ENCODE data around the gene KCNQ5.

KCNQ5 gene

DNA sequence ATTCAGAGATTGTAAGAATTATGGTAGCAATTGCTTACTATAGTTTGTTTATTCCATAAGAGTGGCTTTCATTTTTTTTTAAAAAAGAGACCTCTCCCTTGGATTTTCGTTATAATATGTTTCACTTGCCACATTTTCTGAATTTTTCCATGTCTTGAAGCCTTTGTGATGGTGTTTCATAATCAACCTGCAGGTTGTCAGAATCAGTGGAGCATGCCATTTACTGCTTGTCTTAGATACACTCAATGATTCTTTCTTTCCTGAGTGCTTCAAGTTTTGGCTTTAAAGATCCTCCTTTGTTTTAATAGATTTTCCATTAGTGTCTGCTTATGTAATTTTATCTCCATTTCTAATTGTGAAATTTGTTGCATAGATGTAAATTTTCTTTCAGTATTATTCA is 31.2 kb downstream of the KCNQ5 start:
- TF ChIP-seq SCRT2 (tag by site-specific recombination; IDR thresholded peaks at IDR 0.05) = no peak
- TF ChIP-seq, protein P1, sequence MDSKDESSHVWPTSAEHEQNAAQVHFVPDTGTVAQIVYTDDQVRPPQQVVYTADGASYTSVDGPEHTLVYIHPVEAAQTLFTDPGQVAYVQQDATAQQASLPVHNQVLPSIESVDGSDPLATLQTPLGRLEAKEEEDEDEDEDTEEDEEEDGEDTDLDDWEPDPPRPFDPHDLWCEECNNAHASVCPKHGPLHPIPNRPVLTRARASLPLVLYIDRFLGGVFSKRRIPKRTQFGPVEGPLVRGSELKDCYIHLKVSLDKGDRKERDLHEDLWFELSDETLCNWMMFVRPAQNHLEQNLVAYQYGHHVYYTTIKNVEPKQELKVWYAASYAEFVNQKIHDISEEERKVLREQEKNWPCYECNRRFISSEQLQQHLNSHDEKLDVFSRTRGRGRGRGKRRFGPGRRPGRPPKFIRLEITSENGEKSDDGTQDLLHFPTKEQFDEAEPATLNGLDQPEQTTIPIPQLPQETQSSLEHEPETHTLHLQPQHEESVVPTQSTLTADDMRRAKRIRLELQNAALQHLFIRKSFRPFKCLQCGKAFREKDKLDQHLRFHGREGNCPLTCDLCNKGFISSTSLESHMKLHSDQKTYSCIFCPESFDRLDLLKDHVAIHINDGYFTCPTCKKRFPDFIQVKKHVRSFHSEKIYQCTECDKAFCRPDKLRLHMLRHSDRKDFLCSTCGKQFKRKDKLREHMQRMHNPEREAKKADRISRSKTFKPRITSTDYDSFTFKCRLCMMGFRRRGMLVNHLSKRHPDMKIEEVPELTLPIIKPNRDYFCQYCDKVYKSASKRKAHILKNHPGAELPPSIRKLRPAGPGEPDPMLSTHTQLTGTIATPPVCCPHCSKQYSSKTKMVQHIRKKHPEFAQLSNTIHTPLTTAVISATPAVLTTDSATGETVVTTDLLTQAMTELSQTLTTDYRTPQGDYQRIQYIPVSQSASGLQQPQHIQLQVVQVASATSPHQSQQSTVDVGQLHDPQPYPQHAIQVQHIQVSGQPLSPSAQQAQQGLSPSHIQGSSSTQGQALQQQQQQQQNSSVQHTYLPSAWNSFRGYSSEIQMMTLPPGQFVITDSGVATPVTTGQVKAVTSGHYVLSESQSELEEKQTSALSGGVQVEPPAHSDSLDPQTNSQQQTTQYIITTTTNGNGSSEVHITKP (tag by site-specific recombination; IDR thresholded peaks at IDR 0.05) = peak; percentile 40; the same call in 1 of the 2 replicates
- CTCF ChIA-PET = no interaction called here
- POLR2A ChIA-PET = no interaction called here

DNA sequence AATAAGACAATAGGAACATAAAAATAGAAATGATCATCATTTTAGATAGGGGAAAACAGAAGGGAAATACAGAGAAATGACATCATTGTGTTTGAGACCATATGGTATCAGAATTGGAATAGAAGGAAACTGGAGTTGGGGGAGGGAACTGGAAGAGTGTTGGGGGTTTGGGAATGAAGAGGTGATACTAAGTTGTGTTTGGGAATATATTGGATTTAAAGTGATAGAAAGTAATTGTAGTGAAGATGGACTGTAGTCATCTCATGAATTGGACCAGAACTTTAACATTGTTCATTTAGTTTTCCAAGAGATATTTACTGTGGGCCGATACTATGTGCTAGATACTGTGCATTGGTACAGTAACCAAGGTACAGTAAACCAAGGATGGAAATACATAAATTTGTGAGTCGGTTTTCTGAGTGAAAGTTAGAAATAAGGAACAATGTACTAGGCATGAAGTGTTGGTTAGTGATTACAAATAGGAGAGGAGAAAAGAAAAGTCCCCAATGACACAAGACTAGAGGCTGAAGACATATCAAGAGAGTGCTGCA is 32.3 kb downstream of the KCNQ5 start:
- H3K9me3 ChIP-seq (ENCODE audit: control insufficient read depth, insufficient read depth, low read depth, low read length) = no peaks in the 10 kb centered on the region
- ChIA-PET CTCF (no interaction called here), POLR2A (no interaction called here)
- H3K27ac ChIP-seq (ENCODE audit: extremely low read depth, low read depth, low read length) = no peak overlapping the region
- H3K36me3 ChIP-seq (ENCODE audit: control insufficient read depth in 2 of 2, insufficient read depth in 1 of 2, low read length in 2 of 2) = no peaks in the 10 kb centered on the region
- no peak overlapping the region for H3K4me3 ChIP-seq (ENCODE audit: low read depth, low read length)
- TF ChIP-seq SP3 (tag by site-specific recombination; IDR thresholded peaks at IDR 0.05) = no peak
- TF ChIP-seq ZNF76 (tag by site-specific recombination; IDR thresholded peaks at IDR 0.05; ENCODE audit: borderline replicate concordance, low read depth) = no peak
- TF ChIP-seq, protein P2, sequence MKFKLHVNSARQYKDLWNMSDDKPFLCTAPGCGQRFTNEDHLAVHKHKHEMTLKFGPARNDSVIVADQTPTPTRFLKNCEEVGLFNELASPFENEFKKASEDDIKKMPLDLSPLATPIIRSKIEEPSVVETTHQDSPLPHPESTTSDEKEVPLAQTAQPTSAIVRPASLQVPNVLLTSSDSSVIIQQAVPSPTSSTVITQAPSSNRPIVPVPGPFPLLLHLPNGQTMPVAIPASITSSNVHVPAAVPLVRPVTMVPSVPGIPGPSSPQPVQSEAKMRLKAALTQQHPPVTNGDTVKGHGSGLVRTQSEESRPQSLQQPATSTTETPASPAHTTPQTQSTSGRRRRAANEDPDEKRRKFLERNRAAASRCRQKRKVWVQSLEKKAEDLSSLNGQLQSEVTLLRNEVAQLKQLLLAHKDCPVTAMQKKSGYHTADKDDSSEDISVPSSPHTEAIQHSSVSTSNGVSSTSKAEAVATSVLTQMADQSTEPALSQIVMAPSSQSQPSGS (tag by site-specific recombination; IDR thresholded peaks at IDR 0.05; ENCODE audit: low read depth) = peak; percentile 87
- no peak for TF ChIP-seq KLF10 (tag by site-specific recombination; IDR thresholded peaks at IDR 0.05)
- no peak for TF ChIP-seq ZNF791 (tag by site-specific recombination; IDR thresholded peaks at IDR 0.05)
- peaks cover 8% of the 10 kb centered on the region for H3K4me1 ChIP-seq (ENCODE audit: control insufficient read depth, insufficient read depth, low read length)

More for the DNA sequence above, 31.2 kb downstream of the KCNQ5 start:
- H3K4me3 ChIP-seq (ENCODE audit: low read depth, low read length) = no peak overlapping the region
- H3K4me1 ChIP-seq (ENCODE audit: control insufficient read depth, insufficient read depth, low read length) = peaks cover 8% of the 10 kb centered on the region
- no peaks in the 10 kb centered on the region for H3K9me3 ChIP-seq (ENCODE audit: control insufficient read depth, insufficient read depth, low read depth, low read length)
- H3K36me3 ChIP-seq (ENCODE audit: control insufficient read depth in 2 of 2, insufficient read depth in 1 of 2, low read length in 2 of 2) = no peaks in the 10 kb centered on the region
- no peak overlapping the region for H3K27ac ChIP-seq (ENCODE audit: extremely low read depth, low read depth, low read length)

- ChIA-PET POLR2A (no interaction called here), CTCF (interaction anchor here (0.6 to 0.8 kb wide), 2 partner anchors 17 to 77 kb away, joined by 3 read pairs; no protein-coding TSS in a partner anchor)
- H3K9me3 ChIP-seq (ENCODE audit: control insufficient read depth, insufficient read depth, low read depth, low read length) = no peaks in the 10 kb centered on the region
- no peaks in the 10 kb centered on the region for H3K36me3 ChIP-seq (ENCODE audit: control insufficient read depth in 2 of 2, insufficient read depth in 1 of 2, low read length in 2 of 2)
- H3K4me1 ChIP-seq (ENCODE audit: control insufficient read depth, insufficient read depth, low read length) = no peaks in the 10 kb centered on the region; the same call in 1 of the 2 replicates
- H3K4me3 ChIP-seq (ENCODE audit: low read depth, low read length) = no peak overlapping the region
- H3K27ac ChIP-seq (ENCODE audit: extremely low read depth, low read depth, low read length) = no peak overlapping the region
- no peak for TF ChIP-seq ZSCAN30 (tag by site-specific recombination; IDR thresholded peaks at IDR 0.05)
- TF ChIP-seq PRDM1 (tag by site-specific recombination; IDR thresholded peaks at IDR 0.05) = no peak
- no peak for TF ChIP-seq ZNF571 (tag by site-specific recombination; IDR thresholded peaks at IDR 0.05)
- TF ChIP-seq SALL2 (tag by site-specific recombination; IDR thresholded peaks at IDR 0.05; ENCODE audit: borderline replicate concordance) = no peak
- TF ChIP-seq, protein P3, sequence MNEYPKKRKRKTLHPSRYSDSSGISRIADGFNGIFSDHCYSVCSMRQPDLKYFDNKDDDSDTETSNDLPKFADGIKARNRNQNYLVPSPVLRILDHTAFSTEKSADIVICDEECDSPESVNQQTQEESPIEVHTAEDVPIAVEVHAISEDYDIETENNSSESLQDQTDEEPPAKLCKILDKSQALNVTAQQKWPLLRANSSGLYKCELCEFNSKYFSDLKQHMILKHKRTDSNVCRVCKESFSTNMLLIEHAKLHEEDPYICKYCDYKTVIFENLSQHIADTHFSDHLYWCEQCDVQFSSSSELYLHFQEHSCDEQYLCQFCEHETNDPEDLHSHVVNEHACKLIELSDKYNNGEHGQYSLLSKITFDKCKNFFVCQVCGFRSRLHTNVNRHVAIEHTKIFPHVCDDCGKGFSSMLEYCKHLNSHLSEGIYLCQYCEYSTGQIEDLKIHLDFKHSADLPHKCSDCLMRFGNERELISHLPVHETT (tag by site-specific recombination; IDR thresholded peaks at IDR 0.05) = no peak
- no peak for TF ChIP-seq CTCF (tag by site-specific recombination; IDR thresholded peaks at IDR 0.05)
- no peak for TF ChIP-seq ZBTB21 (tag by site-specific recombination; IDR thresholded peaks at IDR 0.05)
- no peak for TF ChIP-seq ZNF211 (tag by site-specific recombination; IDR thresholded peaks at IDR 0.05; ENCODE audit: low read depth)
- TF ChIP-seq ZNF645 (tag by site-specific recombination; IDR thresholded peaks at IDR 0.05) = no peak
Observed at GRCh38 chr6:72657407-72658197, 35.7 kb downstream of the KCNQ5 start.

All from HEK293 (cell line).